Stimulated activated CD4-positive, alpha-beta T cell treated with anti-CD3 and anti-CD28 coated beads, Interleukin-2, amount 100 ng/mL, for 48 hours (primary cell): ENCODE measurements around the gene MCRS1.
"Not testable (repeated sequence)": the region's sequence is repeated elsewhere in the genome, so short reads cannot be mapped to it uniquely, and the experiment has no call there.

Source experiments
- DNase-seq, 2 donors: peaks; one replicate each; pipeline ENCODE4 v3.0.0-alpha.2; 2020

Gene MCRS1

DNA sequence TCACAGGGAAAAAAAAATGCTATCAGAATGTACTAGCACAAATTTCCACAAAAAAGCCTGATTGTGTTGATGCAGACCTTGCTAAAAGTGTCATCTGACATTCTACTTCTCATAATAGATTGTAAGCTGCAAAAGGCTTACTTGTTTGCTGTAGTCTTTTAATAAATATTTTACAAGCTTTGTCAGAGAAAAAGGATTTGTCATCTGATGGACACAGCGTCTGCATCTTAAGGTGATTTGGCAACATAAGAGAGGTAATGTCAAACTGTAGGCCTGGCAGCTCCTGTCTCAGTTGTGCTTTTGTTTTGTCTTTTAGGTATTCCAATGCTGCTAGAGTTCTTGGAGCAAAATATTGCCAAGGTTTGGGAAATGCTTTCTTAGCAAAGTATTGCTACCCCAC, 55.4 kb downstream of the MCRS1 start:
- no peak for DNase-seq

DNA sequence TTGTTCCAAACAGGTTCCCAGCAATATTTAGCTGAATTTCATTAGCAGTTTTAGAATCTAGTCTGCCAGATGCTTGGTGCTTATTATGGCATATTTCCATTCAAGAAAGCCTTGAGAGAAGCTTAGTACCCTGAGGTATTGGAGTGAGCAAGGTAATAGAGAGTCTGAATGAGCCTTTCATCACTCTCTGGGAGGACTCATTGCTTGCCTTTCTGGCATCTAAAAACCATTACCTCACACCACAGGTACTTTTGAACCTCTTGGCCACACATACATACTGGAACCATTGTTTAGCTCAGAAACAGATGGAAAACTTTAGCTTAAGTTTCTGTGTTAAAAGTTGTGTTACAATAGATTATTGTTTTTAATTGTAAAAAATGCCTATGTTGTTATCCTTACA, 56.5 kb downstream of the MCRS1 start:
- DNase-seq: no peak

DNA sequence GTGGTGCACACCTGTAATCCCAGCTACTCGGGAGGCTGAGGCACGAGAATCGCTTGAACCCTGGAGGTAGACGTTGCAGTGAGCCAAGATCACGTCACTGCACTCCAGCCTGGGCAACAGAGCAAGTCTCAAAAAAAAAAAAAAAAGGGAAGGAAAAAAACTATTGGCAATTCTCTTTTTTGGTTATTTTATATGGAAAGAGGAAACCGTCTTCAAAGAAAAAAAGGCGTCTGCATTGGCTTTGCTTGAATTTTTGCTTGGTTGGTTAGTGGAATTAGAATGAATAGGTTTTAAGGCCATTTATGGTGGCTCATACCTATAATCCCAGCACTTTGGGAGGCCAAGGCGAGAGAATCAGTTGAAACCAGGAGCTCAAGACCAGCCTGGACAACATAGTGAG, 58.3 kb downstream of the MCRS1 start:
- DNase-seq: not testable (repeated sequence)
